HL-60 (cell line): ENCODE measurements around the gene COMP.

ENCODE experiments used
- DNase-seq, 2 experiments: peaks; one replicate each; pipeline ENCODE4 v3.0.0-alpha.2; 2010 to 2020; ENCODE audit warnings: low read depth in 1 of 2, low spot score in 1 of 2
- H3K27ac ChIP-seq: fragments of 250-450 bp; sonication (Bioruptor Pico); replicated peaks from 2 replicates; pipeline ENCODE4 v1.5.1; 2020; ENCODE audit warnings: mild to moderate bottlenecking, moderate library complexity
- H3K27me3 ChIP-seq: fragments of 250-450 bp; sonication (Bioruptor Pico); 2 replicates; pipeline ENCODE4 v1.5.1; 2021; ENCODE audit warnings: mild to moderate bottlenecking, moderate library complexity; ENCODE audit not compliant: insufficient read depth, poor library complexity, severe bottlenecking
- H3K4me3 ChIP-seq: replicated peaks from 2 replicates; pipeline ENCODE4 v1.5.1; 2011; ENCODE audit warnings: mild to moderate bottlenecking, control low read depth, low read length; ENCODE audit not compliant: insufficient read depth
- GABPA ChIP-seq: IDR thresholded peaks from 2 replicates; pipeline ENCODE4 v1.6.1; 2012; ENCODE audit warnings: low read depth
- POLR2AphosphoS5 ChIP-seq: IDR thresholded peaks from 2 replicates; pipeline ENCODE4 v1.6.1; 2012; ENCODE audit warnings: low read depth
- SPI1 ChIP-seq: IDR thresholded peaks from 2 replicates; pipeline ENCODE4 v1.6.1; 2012; ENCODE audit warnings: low read depth, mild to moderate bottlenecking, borderline replicate concordance
- TF ChIP-seq, protein P1 (sequence below): IDR thresholded peaks from one replicate; pipeline ENCODE4 v1.5.1; 2011; ENCODE audit warnings: low read length, control low read depth, inconsistent platforms; ENCODE audit not compliant: insufficient read depth

COMP gene

DNA sequence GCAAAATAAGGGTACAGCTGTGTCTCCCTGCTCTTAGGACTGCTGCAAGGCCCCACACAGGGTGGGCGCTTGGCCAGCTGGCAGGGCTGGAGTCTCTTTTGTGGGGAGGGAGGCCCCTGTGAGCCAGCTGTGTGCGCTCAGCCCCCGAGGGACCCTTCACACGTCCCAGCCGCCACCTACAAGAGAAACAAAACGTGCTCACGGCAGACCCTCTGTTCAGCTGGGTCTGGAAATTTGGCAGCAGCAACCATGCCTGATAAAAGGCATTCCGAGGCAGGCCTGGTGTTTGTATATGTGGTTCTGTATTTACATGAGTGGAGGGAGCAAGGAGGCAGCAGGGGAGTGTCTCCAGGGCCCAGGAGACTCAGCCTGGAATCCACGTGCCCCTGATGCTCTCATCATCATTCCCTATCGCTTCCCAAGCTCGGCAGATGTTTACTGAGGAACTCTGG, 57.9 kb downstream of the COMP start:
- TF ChIP-seq SPI1 (no peak), POLR2AphosphoS5 (no peak), GABPA (no peak)
- TF ChIP-seq, protein P1, sequence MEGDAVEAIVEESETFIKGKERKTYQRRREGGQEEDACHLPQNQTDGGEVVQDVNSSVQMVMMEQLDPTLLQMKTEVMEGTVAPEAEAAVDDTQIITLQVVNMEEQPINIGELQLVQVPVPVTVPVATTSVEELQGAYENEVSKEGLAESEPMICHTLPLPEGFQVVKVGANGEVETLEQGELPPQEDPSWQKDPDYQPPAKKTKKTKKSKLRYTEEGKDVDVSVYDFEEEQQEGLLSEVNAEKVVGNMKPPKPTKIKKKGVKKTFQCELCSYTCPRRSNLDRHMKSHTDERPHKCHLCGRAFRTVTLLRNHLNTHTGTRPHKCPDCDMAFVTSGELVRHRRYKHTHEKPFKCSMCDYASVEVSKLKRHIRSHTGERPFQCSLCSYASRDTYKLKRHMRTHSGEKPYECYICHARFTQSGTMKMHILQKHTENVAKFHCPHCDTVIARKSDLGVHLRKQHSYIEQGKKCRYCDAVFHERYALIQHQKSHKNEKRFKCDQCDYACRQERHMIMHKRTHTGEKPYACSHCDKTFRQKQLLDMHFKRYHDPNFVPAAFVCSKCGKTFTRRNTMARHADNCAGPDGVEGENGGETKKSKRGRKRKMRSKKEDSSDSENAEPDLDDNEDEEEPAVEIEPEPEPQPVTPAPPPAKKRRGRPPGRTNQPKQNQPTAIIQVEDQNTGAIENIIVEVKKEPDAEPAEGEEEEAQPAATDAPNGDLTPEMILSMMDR = no peak
- no peak for DNase-seq
- Histone ChIP-seq H3K27me3 (no peaks in the 10 kb centered on the region), H3K4me3 (no peak overlapping the region), H3K27ac (no peak overlapping the region)
